ENCODE results near the gene ZNF839. TPM values are rescaled to one million over a fixed set of nuclear protein-coding genes. Genes with fewer than 3 reads are reported as not detected.
"Not testable (repeated sequence)": the region's sequence is repeated elsewhere in the genome, so short reads cannot be mapped to it uniquely, and the experiment has no call there.

Gene ZNF839
- polyA plus RNA-seq, 3 donors from 2014 or later, result 1.4 to 3.8 (median 2.2) TPM

DNA sequence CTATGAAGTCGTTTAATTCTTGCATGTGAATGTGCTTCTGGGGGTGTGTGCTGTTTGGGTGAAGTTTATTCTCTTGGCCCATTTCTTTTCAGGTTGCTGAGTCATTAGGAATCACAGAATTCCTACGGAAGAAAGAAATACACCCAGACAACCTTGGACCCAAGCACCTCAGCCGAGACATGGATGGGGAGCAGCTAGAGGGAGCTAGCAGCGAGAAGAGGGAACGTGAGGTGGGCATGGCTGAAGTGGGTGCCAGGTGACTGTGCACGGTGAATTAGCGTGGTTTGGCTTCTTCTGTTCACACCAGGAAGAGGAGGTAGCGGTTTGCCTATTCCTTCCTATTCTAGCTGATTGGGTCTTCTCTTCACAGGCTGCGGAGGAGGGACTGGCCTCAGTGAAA is 19.2 kb downstream of the ZNF839 start:
- H3K4me1 Mint-ChIP-seq, result no peaks in the 10 kb centered on the region
- DNase-seq, result no peak
- peaks cover 0 to 4% (median 0%) of the 10 kb centered on the region in 3 donors for H3K27me3 Mint-ChIP-seq (ENCODE audit: low read depth in 3 of 3)
- H3K36me3 Mint-ChIP-seq, result peaks cover 12 to 23% (median 18%) of the 10 kb centered on the region in 3 donors
- no peak overlapping the region for H3K4me3 Mint-ChIP-seq
- H3K27ac Mint-ChIP-seq, result peak overlapping the region in 1 of 6 donors; percentile 62
- H3K9me3 Mint-ChIP-seq, result no peaks in the 10 kb centered on the region

DNA sequence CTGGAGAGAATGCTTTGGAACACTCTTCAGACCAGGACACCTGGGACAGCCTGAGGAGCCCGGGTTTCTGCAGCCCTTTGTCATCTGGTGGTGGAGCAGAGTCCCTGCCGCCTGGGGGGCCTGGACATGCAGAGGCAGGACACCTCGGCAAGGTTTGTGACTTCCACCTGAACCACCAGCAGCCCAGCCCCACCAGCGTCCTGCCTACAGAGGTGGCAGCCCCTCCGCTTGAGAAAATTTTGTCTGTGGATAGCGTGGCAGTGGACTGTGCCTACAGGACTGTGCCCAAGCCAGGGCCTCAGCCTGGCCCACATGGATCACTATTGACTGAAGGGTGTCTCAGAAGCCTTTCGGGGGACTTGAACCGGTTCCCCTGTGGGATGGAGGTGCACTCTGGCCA is 22.0 kb downstream of the ZNF839 start:
- peaks cover 12 to 26% (median 22%) of the 10 kb centered on the region in 3 donors for H3K36me3 Mint-ChIP-seq
- no peak for DNase-seq
- peaks cover 0 to 5% of the 10 kb centered on the region in 2 donors for H3K4me1 Mint-ChIP-seq
- H3K4me3 Mint-ChIP-seq, result no peak overlapping the region
- peaks cover 0 to 4% (median 0%) of the 10 kb centered on the region in 3 donors for H3K27me3 Mint-ChIP-seq (ENCODE audit: low read depth in 3 of 3)
- H3K9me3 Mint-ChIP-seq, result no peaks in the 10 kb centered on the region
- H3K27ac Mint-ChIP-seq, result no peak overlapping the region

DNA sequence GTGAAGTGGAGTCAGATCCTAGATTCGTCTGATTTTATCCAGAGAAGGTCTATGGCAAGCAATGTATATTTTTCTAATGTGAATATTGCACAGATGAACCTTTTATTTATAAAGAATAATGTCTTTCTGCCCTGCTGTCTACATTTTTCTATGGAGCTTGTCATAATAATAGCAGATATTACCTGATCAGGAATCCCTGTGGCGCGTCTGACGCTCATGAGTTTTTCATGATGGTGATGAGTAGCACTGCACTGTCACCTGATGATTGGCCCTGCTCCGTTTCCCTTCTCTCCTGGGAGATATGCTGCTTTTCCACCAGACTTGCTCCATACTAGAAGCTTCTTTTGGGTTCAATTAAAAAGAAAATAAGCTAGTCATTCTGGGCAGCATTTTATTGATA is 22.7 kb downstream of the ZNF839 start:
- Mint-ChIP-seq H3K4me1 (peaks cover 0 to 5% of the 10 kb centered on the region in 2 donors), H3K27me3 (ENCODE audit: low read depth in 3 of 3) (peaks cover 0 to 4% (median 0%) of the 10 kb centered on the region in 3 donors), H3K36me3 (peaks cover 12 to 23% (median 22%) of the 10 kb centered on the region in 3 donors), H3K4me3 (no peak overlapping the region), H3K27ac (no peak overlapping the region), H3K9me3 (no peaks in the 10 kb centered on the region)
- no peak for DNase-seq

DNA sequence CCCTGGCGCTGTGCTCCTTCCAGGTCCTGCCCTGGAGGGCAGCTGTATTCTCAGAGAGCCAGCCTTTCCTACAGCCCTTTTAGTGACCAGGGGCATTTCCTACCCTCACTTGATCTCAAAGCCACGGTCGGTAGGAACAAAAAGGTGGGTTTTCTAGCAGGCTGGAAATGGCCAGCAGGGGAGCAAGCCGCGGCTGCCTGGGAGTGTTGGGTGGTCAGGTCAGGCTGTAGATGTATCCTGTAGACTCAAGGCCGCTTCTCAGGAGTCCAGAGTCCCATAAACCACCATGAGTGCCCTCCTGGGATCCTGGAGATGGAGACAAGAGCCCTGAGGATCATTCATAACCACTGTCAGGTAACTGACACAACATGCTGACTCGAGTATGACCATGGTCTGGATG is 24.5 kb downstream of the ZNF839 start:
- Mint-ChIP-seq H3K27me3 (ENCODE audit: low read depth in 3 of 3) (peaks cover 0 to 4% (median 0%) of the 10 kb centered on the region in 3 donors), H3K9me3 (no peaks in the 10 kb centered on the region), H3K4me1 (peaks cover 0 to 5% of the 10 kb centered on the region in 2 donors), H3K27ac (no peak overlapping the region), H3K4me3 (no peak overlapping the region), H3K36me3 (peaks cover 14 to 32% (median 23%) of the 10 kb centered on the region in 3 donors)
- no peak for DNase-seq

DNA sequence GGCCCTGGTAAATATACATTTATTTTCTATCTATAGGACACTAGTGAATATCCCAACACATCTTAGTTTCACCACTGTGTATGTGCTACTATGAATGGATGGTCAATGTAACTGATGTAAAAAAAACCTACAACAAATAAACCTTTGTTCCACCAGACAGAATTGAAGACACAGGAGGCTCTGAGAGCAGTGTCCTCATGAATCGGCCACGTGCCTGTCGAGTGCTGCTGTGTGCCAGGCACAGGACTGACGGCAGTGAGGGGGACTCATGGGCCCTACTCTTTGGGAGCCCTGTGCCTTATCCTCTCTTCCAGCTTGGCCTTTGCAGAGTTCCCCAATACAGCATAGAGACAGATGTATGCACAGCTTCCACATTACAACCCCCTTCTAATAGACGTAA is 24.9 kb downstream of the ZNF839 start:
- H3K27me3 Mint-ChIP-seq (ENCODE audit: low read depth in 3 of 3), result peaks cover 0 to 4% (median 0%) of the 10 kb centered on the region in 3 donors
- no peak overlapping the region for H3K27ac Mint-ChIP-seq
- H3K36me3 Mint-ChIP-seq, result peaks cover 15 to 34% (median 24%) of the 10 kb centered on the region in 3 donors
- no peak overlapping the region for H3K4me3 Mint-ChIP-seq
- no peak for DNase-seq
- peaks cover 0 to 5% of the 10 kb centered on the region in 2 donors for H3K4me1 Mint-ChIP-seq
- no peaks in the 10 kb centered on the region for H3K9me3 Mint-ChIP-seq

DNA sequence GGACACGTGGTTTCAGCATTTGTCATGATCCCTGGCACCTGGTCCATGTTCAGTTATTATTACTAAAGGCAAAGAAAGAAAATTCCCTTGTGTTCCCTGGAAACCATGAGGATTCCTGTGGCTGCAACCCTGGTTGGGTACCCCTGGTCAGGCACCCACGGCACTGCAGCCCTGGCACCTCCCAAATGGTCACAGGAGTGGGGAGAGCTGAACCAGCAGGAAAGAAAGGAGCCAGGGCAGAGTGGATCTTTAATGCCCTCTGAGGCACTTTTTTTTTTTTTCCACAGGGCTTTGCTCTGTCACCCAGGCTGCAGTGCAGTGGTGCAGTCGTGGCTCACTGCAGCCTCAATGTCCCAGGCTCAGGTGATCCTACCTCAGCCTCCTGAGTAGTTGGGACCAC is 25.7 kb downstream of the ZNF839 start:
- no peak for DNase-seq
- no peaks in the 10 kb centered on the region for H3K9me3 Mint-ChIP-seq
- H3K27me3 Mint-ChIP-seq (ENCODE audit: low read depth in 3 of 3), result peaks cover 0 to 4% (median 0%) of the 10 kb centered on the region in 3 donors
- H3K4me1 Mint-ChIP-seq, result peaks cover 0 to 5% of the 10 kb centered on the region in 2 donors
- no peak overlapping the region for H3K4me3 Mint-ChIP-seq
- peaks cover 21 to 40% (median 30%) of the 10 kb centered on the region in 3 donors for H3K36me3 Mint-ChIP-seq
- H3K27ac Mint-ChIP-seq, result peak overlapping the region in 1 of 6 donors; percentile 46

DNA sequence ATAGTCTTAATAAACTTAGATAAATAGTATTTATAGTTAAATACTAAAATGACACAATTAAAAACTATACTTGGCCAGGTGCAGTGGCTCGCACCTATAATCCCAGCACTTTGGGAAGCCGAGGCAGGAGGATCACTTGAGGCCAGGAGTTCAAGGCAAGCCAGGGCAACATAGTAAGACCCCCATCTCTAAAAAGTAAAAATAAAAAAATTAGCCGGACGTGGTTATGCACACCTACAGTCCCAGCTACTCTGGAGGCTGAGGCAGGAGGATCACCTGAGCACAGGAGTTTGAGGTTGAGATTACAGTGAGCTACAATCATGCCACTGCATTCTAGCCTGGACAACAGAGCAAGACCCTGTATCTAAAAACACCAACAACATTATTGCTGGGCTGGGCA is 27.1 kb downstream of the ZNF839 start:
- Mint-ChIP-seq H3K27me3 (ENCODE audit: low read depth in 3 of 3) (peaks cover 0 to 4% (median 0%) of the 10 kb centered on the region in 3 donors), H3K27ac (no peak overlapping the region), H3K4me3 (no peak overlapping the region), H3K9me3 (no peaks in the 10 kb centered on the region), H3K4me1 (peaks cover 0 to 5% of the 10 kb centered on the region in 2 donors), H3K36me3 (peaks cover 21 to 39% (median 30%) of the 10 kb centered on the region in 3 donors)
- DNase-seq, result no peak

DNA sequence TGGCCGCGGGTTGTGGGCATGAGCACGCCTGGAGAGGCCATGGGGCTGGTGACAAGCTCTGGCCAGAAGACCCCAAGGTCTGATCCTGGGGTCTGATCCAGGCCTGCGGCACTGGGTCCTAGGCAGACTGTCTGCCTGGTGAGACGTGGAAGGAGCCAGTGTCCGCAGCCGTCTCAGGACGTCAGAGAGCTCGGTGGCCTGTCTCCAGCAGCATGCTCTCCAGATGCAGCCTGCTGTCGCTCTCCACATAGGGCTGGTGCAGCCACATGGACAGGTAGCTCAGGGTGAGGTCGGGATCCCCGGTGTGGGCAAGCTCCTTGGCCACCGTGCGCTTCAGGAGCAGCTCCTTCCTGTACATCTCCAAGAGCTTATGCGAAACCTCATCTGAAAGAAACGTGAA is 28.8 kb downstream of the ZNF839 start:
- Mint-ChIP-seq H3K4me3 (no peak overlapping the region), H3K36me3 (peaks cover 21 to 40% (median 24%) of the 10 kb centered on the region in 3 donors), H3K27ac (no peak overlapping the region), H3K9me3 (no peaks in the 10 kb centered on the region), H3K27me3 (ENCODE audit: low read depth in 3 of 3) (no peaks in the 10 kb centered on the region), H3K4me1 (peaks cover 0 to 5% of the 10 kb centered on the region in 2 donors)
- no peak for DNase-seq

DNA sequence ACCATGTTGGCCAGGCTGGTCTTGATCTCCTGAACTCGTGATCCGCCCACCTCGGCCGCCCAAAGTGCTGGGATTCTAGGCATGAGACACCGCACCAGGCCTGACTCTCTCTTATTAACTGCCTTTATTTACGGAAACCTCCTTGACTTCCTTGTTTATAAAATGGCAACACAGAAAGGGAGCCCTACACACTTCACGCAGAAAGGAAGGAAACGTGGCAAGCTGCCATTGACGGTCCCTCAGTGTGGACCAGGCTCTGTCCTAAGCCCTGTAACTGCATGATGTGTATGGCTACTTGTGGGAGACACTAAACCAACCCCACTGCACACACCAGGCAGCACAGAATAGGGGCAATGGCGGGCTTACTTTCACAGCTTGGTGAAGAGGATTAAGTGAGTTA is 31.5 kb downstream of the ZNF839 start:
- Mint-ChIP-seq H3K36me3 (peaks cover 16 to 48% (median 24%) of the 10 kb centered on the region in 3 donors), H3K4me3 (no peak overlapping the region), H3K4me1 (no peaks in the 10 kb centered on the region), H3K27me3 (ENCODE audit: low read depth in 3 of 3) (no peaks in the 10 kb centered on the region), H3K27ac (no peak overlapping the region), H3K9me3 (no peaks in the 10 kb centered on the region)
- DNase-seq, result no peak

DNA sequence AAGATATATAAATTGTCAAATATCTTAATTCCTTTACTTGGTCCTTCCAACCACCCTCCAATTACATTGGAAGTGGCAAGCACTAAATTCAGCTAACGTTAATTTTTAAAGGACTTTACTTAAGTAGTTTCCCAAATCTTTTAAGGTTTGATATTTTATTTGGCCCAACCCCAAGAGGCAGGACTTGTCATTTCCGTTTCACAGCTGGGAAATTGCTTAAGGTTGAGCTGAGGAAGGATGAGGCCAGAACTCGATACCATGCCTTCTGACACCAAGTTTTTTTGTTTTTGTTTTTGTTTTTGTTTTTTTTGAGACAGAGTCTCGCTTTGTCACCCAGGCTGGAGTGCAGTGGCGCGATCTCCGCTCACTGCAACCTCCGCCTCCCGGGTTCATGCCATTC is 32.0 kb downstream of the ZNF839 start:
- H3K36me3 Mint-ChIP-seq, result peaks cover 17 to 49% (median 24%) of the 10 kb centered on the region in 3 donors
- H3K27me3 Mint-ChIP-seq (ENCODE audit: low read depth in 3 of 3); H3K9me3 Mint-ChIP-seq; H3K27ac Mint-ChIP-seq; H3K4me3 Mint-ChIP-seq; DNase-seq; H3K4me1 Mint-ChIP-seq: not testable (repeated sequence)

DNA sequence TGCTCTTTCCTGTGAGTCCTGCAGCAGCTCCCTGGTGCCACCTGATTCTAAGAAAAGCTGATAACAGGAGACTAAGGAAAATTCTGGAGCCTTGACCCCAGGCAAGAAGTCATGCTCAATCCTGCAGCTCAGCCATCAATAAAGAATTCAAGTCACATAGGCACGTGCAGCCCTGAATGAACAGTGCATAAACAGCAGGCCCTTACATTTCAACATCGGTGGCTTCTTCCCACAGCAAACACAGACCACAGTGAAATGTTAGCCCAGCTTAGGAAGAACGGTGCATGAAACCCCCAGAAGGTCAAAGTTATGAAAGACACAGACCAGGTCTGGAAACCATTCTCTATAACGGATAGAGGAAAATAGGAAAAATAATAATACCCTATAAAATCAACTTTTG is 32.7 kb downstream of the ZNF839 start:
- Mint-ChIP-seq H3K4me1 (no peaks in the 10 kb centered on the region), H3K36me3 (peaks cover 21 to 53% (median 24%) of the 10 kb centered on the region in 3 donors), H3K27me3 (ENCODE audit: low read depth in 3 of 3) (no peaks in the 10 kb centered on the region), H3K27ac (peak overlapping the region in 1 of 6 donors; percentile 40), H3K9me3 (no peaks in the 10 kb centered on the region), H3K4me3 (no peak overlapping the region)
- no peak for DNase-seq

DNA sequence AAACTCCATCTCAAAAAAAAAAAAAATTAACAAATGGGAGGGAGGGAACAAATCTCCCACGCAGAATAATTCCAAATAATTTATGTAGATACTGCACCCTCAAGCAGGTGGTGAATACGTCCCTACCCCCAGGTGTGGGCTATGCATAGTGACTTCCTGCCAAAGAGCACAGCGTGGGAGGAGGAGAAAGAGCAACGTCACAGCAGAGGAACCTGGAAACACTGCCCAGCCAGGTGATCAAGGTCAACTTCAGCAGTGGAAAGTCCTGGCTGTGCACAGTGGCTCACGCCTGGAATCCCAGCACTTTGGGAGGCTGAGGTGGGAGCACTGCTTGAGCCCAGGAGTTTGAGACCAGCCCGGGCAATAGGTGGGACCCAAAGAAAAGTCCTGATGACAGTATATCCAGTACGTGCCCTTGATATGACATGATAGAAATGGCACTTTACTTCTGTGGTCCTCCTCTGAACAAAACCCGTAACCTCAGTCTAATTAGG is 33.6 kb downstream of the ZNF839 start:
- Mint-ChIP-seq H3K9me3 (no peaks in the 10 kb centered on the region), H3K36me3 (peaks cover 20 to 55% (median 21%) of the 10 kb centered on the region in 3 donors), H3K4me1 (no peaks in the 10 kb centered on the region), H3K27ac (no peak overlapping the region), H3K27me3 (ENCODE audit: low read depth in 3 of 3) (no peaks in the 10 kb centered on the region), H3K4me3 (no peak overlapping the region)
- no peak for DNase-seq

DNA sequence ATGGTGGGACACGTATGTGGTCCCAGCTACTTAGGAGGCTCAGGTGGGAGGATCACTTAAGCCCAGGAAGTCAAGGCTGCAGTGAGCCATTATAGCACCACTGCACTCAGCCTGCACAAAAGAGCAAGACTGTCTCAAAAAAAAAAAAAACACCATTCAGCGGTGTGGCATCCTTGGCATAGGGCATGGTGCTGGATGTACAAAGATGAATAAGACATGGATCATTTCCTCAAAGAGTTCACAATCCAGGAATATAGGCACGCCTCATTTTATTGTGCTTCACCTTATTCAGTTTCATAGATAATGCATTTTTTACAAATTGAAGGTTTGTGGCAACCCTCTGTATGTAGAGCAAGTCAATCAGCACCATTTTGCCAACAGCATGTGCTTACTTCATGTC is 36.7 kb downstream of the ZNF839 start:
- Mint-ChIP-seq H3K27me3 (ENCODE audit: low read depth in 3 of 3) (no peaks in the 10 kb centered on the region), H3K9me3 (no peaks in the 10 kb centered on the region), H3K4me3 (no peak overlapping the region), H3K27ac (no peak overlapping the region), H3K36me3 (peaks cover 7 to 41% (median 7%) of the 10 kb centered on the region in 3 donors), H3K4me1 (peaks cover 8% of the 10 kb centered on the region in 2 donors)
- DNase-seq, result no peak

DNA sequence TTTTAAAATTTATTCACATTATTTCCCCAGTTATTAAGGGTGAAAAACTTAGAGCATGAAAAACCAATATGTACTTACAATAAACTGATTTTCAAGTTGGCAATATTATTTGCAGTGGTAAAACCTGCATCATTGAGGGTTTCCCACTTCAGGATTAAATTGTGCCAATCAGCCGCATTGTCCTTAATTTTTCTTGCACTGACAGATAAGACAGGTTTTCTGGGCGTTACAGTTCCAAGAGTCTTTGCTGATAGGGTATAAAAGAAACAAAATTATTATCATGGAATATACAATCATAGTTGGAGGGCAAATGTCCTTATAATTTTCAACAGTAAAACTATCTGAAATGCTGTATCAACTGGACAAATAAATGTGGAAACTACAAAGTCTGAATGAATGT is 39.8 kb downstream of the ZNF839 start:
- Mint-ChIP-seq H3K4me3 (no peak overlapping the region), H3K36me3 (peaks cover 4 to 28% (median 7%) of the 10 kb centered on the region in 3 donors), H3K4me1 (peaks cover 20 to 21% of the 10 kb centered on the region in 2 donors), H3K27ac (no peak overlapping the region), H3K9me3 (no peaks in the 10 kb centered on the region), H3K27me3 (ENCODE audit: low read depth in 3 of 3) (peaks cover 0 to 8% (median 2%) of the 10 kb centered on the region in 3 donors)
- no peak for DNase-seq

DNA sequence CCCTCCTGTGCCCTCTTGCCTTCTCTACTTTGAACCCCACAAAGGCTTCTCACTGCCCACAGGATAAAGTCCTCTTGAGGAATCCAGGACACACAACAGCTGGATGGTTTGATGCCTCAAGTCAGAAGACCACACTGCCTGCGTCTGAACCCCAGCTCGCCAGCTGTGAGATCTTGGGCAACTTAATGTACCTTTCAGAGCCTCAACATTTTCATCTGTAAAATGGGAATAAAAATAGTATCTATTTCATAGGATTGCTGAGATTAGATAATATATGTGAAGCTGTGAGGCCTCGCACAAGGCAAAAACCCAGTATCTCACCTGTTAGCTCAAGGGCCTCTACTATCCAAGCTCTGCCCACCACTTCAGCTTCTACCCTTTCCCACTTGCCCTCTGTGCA is 40.8 kb downstream of the ZNF839 start:
- peak overlapping the region in 3 of 6 donors; percentile 83 to 95 (median 86) for H3K27ac Mint-ChIP-seq

More for the DNA sequence above, 40.8 kb downstream of the ZNF839 start:
- peaks cover 0 to 8% (median 2%) of the 10 kb centered on the region in 3 donors for H3K27me3 Mint-ChIP-seq (ENCODE audit: low read depth in 3 of 3)
- H3K4me1 Mint-ChIP-seq, result peaks cover 20 to 21% of the 10 kb centered on the region in 2 donors
- no peaks in the 10 kb centered on the region for H3K9me3 Mint-ChIP-seq
- H3K4me3 Mint-ChIP-seq, result no peak overlapping the region
- DNase-seq, result no peak
- peaks cover 1 to 20% (median 7%) of the 10 kb centered on the region in 3 donors for H3K36me3 Mint-ChIP-seq
